Spinal cord (tissue), 10 donors: ENCODE measurements around the gene VEGFB. TPM values are rescaled to one million over a fixed set of nuclear protein-coding genes. Genes with fewer than 3 reads are reported as not detected.

Experiments used
- DNase-seq, 6 donors: peaks; one replicate each; pipeline versions ENCODE4 v3.0.0 to v3.0.0-alpha.2; 2013 to 2015; ENCODE audit warnings: low spot score in 6 of 6, low read depth in 4 of 6
- H3K27ac ChIP-seq: one replicate; pipeline ENCODE4 v1.5.1; 2013; ENCODE audit warnings: low read depth, low read length, control low read depth
- H3K27me3 ChIP-seq: one replicate; pipeline ENCODE4 v1.6.1; 2013; ENCODE audit warnings: low read length; ENCODE audit not compliant: control insufficient read depth, insufficient read depth
- H3K36me3 ChIP-seq: one replicate; pipeline ENCODE4 v1.6.1; 2013; ENCODE audit warnings: low read length; ENCODE audit not compliant: control insufficient read depth, insufficient read depth
- H3K4me1 ChIP-seq: one replicate; pipeline ENCODE4 v1.6.1; 2013; ENCODE audit warnings: low read length; ENCODE audit not compliant: control insufficient read depth, insufficient read depth
- H3K4me3 ChIP-seq: one replicate; pipeline ENCODE4 v1.5.1; 2013; ENCODE audit warnings: low read depth, low read length, control low read depth
- H3K9me3 ChIP-seq: one replicate; pipeline ENCODE4 v1.6.1; 2013; ENCODE audit warnings: low read length; ENCODE audit not compliant: control insufficient read depth, insufficient read depth
- WGBS: methylation state at CpG from one replicate; pipeline ENCODE4 v1.1.5; 2013; ENCODE audit warnings: missing lambda C conversion rate; ENCODE audit not compliant: insufficient coverage; 5-methylcytosine and 5-hydroxymethylcytosine counted together
- polyA plus RNA-seq, 2 donors: library from polyadenylated mRNA; unstranded; fragments of 120-200 nt; gene quantifications; one replicate each; pipeline ENCODE4 v1.2.1, GENCODE V29; 2013; ENCODE audit not compliant: insufficient read length in 2 of 2
- total RNA-seq, 2 donors: library from RNA; depleted of rRNA in 1 of 2; stranded (reverse); fragments of 120-200 nt in 1 of 2; fragments of >200 nt in 1 of 2; gene quantifications; one replicate each; pipeline versions ENCODE4 v1.2.3 to v1.2.4, GENCODE V29; 2013 to 2014
- donor health status: healthy.

The VEGFB gene
- total and polyA plus RNA-seq, 4 donors = 46.8 to 255 (median 173) TPM

GRCh38 chr11:64286801-64287159, 52.4 kb downstream of the VEGFB start:
- peaks cover 51% of the 10 kb centered on the region for H3K36me3 ChIP-seq
- no peak overlapping the region for H3K4me3 ChIP-seq
- H3K27ac ChIP-seq = no peak overlapping the region
- no peak for DNase-seq
- H3K4me1 ChIP-seq = peaks cover 50% of the 10 kb centered on the region
- H3K9me3 ChIP-seq = no peaks in the 10 kb centered on the region
- WGBS = 88% methylated on average over 9 of the region's 9 CpGs
- peaks cover 14% of the 10 kb centered on the region for H3K27me3 ChIP-seq

GRCh38 chr11:64287676-64288352, 53.4 kb downstream of the VEGFB start:
- 96% methylated on average over 33 of the region's 33 CpGs for WGBS

GRCh38 chr11:64288353-64288750, 54.0 kb downstream of the VEGFB start:
- Histone ChIP-seq H3K27me3 (peaks cover 25% of the 10 kb centered on the region), H3K4me1 (peaks cover 57% of the 10 kb centered on the region), H3K36me3 (peaks cover 37% of the 10 kb centered on the region), H3K9me3 (no peaks in the 10 kb centered on the region), H3K4me3 (no peak overlapping the region), H3K27ac (no peak overlapping the region)
- no peak for DNase-seq
- WGBS = 82% methylated on average over 9 of the region's 9 CpGs

More at GRCh38 chr11:64287676-64288352, 53.4 kb downstream of the VEGFB start:
- Histone ChIP-seq H3K4me3 (no peak overlapping the region), H3K27ac (no peak overlapping the region), H3K27me3 (peaks cover 19% of the 10 kb centered on the region), H3K36me3 (peaks cover 41% of the 10 kb centered on the region), H3K9me3 (no peaks in the 10 kb centered on the region), H3K4me1 (peaks cover 56% of the 10 kb centered on the region)
- DNase-seq = no peak

Other genes with a start within 250 kb of the VEGFB start
- gene OTUB1, start 248.1 kb upstream of the VEGFB start, total RNA-seq = 10 to 100 TPM; 34.7 to 39.1 TPM
- gene OTUB1, start 248.1 kb upstream of the VEGFB start, polyA plus RNA-seq = 100 to 1,000 TPM; 114 to 134 TPM
- gene FLRT1, start 198.7 kb upstream of the VEGFB start, total RNA-seq = 1 to 10 TPM; 6.7 to 7.0 TPM
- gene FLRT1, start 198.7 kb upstream of the VEGFB start, polyA plus RNA-seq = 10 to 100 TPM; 16.5 to 21.0 TPM
- gene MACROD1, start 68.5 kb upstream of the VEGFB start, total RNA-seq = 10 to 100 TPM; 10.6 to 18.9 TPM
- gene MACROD1, start 68.5 kb upstream of the VEGFB start, polyA plus RNA-seq = 10 to 100 TPM; 28.8 to 31.6 TPM
- 100 to 1,000 TPM in 1 of 2 donors, 10 to 100 TPM in 1; 99.0 to 119 TPM for gene STIP1, start 48.4 kb upstream of the VEGFB start, total RNA-seq
- gene STIP1, start 48.4 kb upstream of the VEGFB start, polyA plus RNA-seq = 100 to 1,000 TPM; 170 to 184 TPM
- 1 to 10 TPM; 5.1 to 5.7 TPM for gene FERMT3, start 27.9 kb upstream of the VEGFB start, total RNA-seq
- gene FERMT3, start 27.9 kb upstream of the VEGFB start, polyA plus RNA-seq = 1 to 10 TPM; 6.0 to 8.2 TPM
- 10 to 100 TPM; 10.0 to 45.6 TPM for gene TRPT1, start 8.4 kb upstream of the VEGFB start, total RNA-seq
- gene TRPT1, start 8.4 kb upstream of the VEGFB start, polyA plus RNA-seq = 10 to 100 TPM; 38.8 to 44.6 TPM
- gene NUDT22, start 8.3 kb upstream of the VEGFB start, total RNA-seq = 10 to 100 TPM; 20.3 to 41.3 TPM
- 10 to 100 TPM; 30.6 to 35.1 TPM for gene NUDT22, start 8.3 kb upstream of the VEGFB start, polyA plus RNA-seq
- 10 to 100 TPM; 14.7 to 18.5 TPM for gene DNAJC4, start 4.0 kb upstream of the VEGFB start, total RNA-seq
- gene DNAJC4, start 4.0 kb upstream of the VEGFB start, polyA plus RNA-seq = 10 to 100 TPM; 71.3 to 77.4 TPM
- 10 to 100 TPM; 43.6 to 94.7 TPM for gene FKBP2, start 6.5 kb downstream of the VEGFB start, total RNA-seq
- gene FKBP2, start 6.5 kb downstream of the VEGFB start, polyA plus RNA-seq = 100 to 1,000 TPM; 109 to 120 TPM
- gene PPP1R14B, start 12.4 kb downstream of the VEGFB start, total RNA-seq = 100 to 1,000 TPM in 1 of 2 donors, 10 to 100 TPM in 1; 22.5 to 127 TPM
- 100 to 1,000 TPM; 117 to 127 TPM for gene PPP1R14B, start 12.4 kb downstream of the VEGFB start, polyA plus RNA-seq
- 10 to 100 TPM; 12.7 to 16.9 TPM for gene PLCB3, start 16.9 kb downstream of the VEGFB start, total RNA-seq
- 10 to 100 TPM; 14.0 to 15.0 TPM for gene PLCB3, start 16.9 kb downstream of the VEGFB start, polyA plus RNA-seq
- 100 to 1,000 TPM in 1 of 2 donors, 10 to 100 TPM in 1; 41.5 to 123 TPM for gene BAD, start 50.1 kb downstream of the VEGFB start, total RNA-seq
- 100 to 1,000 TPM in 1 of 2 donors, 10 to 100 TPM in 1; 97.7 to 104 TPM for gene BAD, start 50.1 kb downstream of the VEGFB start, polyA plus RNA-seq
- gene GPR137, start 51.3 kb downstream of the VEGFB start, total RNA-seq = 10 to 100 TPM in 1 of 2 donors, 1 to 10 TPM in 1; 7.1 to 21.5 TPM
- gene GPR137, start 51.3 kb downstream of the VEGFB start, polyA plus RNA-seq = 100 to 1,000 TPM in 1 of 2 donors, 10 to 100 TPM in 1; 90.9 to 100 TPM
- gene KCNK4, start 56.7 kb downstream of the VEGFB start, total RNA-seq = 1 to 10 TPM; 1.0 to 3.2 TPM
- 1 to 10 TPM; 6.5 to 7.8 TPM for gene KCNK4, start 56.7 kb downstream of the VEGFB start, polyA plus RNA-seq
- under 1 TPM; 0.50 to 0.69 TPM for gene CATSPERZ, start 65.8 kb downstream of the VEGFB start, total RNA-seq
- 1 to 10 TPM; 1.4 to 1.6 TPM for gene CATSPERZ, start 65.8 kb downstream of the VEGFB start, polyA plus RNA-seq
- 10 to 100 TPM in 1 of 2 donors, 1 to 10 TPM in 1; 8.3 to 21.3 TPM for gene ESRRA, start 70.9 kb downstream of the VEGFB start, total RNA-seq
- 10 to 100 TPM; 21.7 to 28.0 TPM for gene ESRRA, start 70.9 kb downstream of the VEGFB start, polyA plus RNA-seq
- 100 to 1,000 TPM in 1 of 2 donors, 10 to 100 TPM in 1; 84.2 to 343 TPM for gene TRMT112, start 83.0 kb downstream of the VEGFB start, total RNA-seq
- 100 to 1,000 TPM; 133 to 153 TPM for gene TRMT112, start 83.0 kb downstream of the VEGFB start, polyA plus RNA-seq
- 100 to 1,000 TPM; 115 to 316 TPM for gene PRDX5, start 83.5 kb downstream of the VEGFB start, total RNA-seq
- gene PRDX5, start 83.5 kb downstream of the VEGFB start, polyA plus RNA-seq = 100 to 1,000 TPM; 353 to 369 TPM
- gene CCDC88B, start 105.6 kb downstream of the VEGFB start, total RNA-seq = 1 to 10 TPM; 4.2 to 7.1 TPM
- 1 to 10 TPM; 8.3 to 8.4 TPM for gene CCDC88B, start 105.6 kb downstream of the VEGFB start, polyA plus RNA-seq
- 10 to 100 TPM; 11.3 to 20.4 TPM for gene RPS6KA4, start 124.6 kb downstream of the VEGFB start, total RNA-seq
- 10 to 100 TPM; 20.7 to 27.2 TPM for gene RPS6KA4, start 124.6 kb downstream of the VEGFB start, polyA plus RNA-seq